Measurements from ENCODE around the gene UNC13C. TPM values are rescaled to one million over a fixed set of nuclear protein-coding genes. Genes with fewer than 3 reads are reported as not detected.

The UNC13C gene
- polyA plus RNA-seq, 1 of the 3 experiments (the other 2 are of a cell fraction), result not detected

DNA sequence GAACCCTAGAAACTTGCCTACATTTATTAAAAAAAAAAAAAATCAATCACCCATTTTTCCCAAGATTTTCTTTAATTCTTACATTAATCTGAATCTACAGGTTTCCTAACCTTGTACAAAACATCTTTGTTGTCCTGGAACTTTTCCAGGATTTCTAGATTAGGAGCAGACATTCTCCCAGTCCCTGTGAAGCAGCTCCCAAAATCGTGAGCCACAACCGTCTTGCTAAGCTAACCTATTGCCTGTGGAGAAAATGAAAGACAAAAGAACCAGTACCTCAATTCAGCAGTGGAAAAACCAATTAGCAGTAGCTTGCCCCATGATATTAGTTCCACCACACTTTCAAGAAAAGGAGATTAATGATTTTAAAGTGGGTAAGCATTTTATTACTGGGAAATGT lies 522.1 kb downstream of the UNC13C start:
- H3K4me1 ChIP-seq (ENCODE audit: control insufficient read depth in 1 of 2, insufficient read depth in 2 of 2, low read depth in 1 of 2, low read length in 1 of 2), result no peaks in the 10 kb centered on the region
- H3K4me3 ChIP-seq (ENCODE audit: low read depth in 2 of 2, low read length in 1 of 2), result no peak overlapping the region
- no peaks in the 10 kb centered on the region for H3K9me2 ChIP-seq
- H2AFZ ChIP-seq (ENCODE audit: low read depth), result no peak overlapping the region
- H3K4me2 ChIP-seq, result no peak overlapping the region
- ChIA-PET POLR2A (no interaction called here), CTCF (no interaction called here)
- no peaks in the 10 kb centered on the region for H3K79me2 ChIP-seq (ENCODE audit: insufficient read depth)
- no peak overlapping the region for H3K27ac ChIP-seq (ENCODE audit: low read depth in 2 of 2, low read length in 1 of 2)
- no peaks in the 10 kb centered on the region for H3K9me3 ChIP-seq
- H4K20me1 ChIP-seq (ENCODE audit: insufficient read depth), result no peaks in the 10 kb centered on the region
- H3K9ac ChIP-seq, result no peak overlapping the region
- H3K36me3 ChIP-seq (replicated peaks in 1 of 2; ENCODE audit: control insufficient read depth in 1 of 2, insufficient read depth in 2 of 2, low read length in 1 of 2), result no peaks in the 10 kb centered on the region
- TF ChIP-seq, protein P1, sequence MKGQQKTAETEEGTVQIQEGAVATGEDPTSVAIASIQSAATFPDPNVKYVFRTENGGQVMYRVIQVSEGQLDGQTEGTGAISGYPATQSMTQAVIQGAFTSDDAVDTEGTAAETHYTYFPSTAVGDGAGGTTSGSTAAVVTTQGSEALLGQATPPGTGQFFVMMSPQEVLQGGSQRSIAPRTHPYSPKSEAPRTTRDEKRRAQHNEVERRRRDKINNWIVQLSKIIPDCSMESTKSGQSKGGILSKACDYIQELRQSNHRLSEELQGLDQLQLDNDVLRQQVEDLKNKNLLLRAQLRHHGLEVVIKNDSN (IDR thresholded peaks at IDR 0.05; ENCODE audit: borderline replicate concordance, low read depth), result no peak
- TF ChIP-seq CHD2 (IDR thresholded peaks at IDR 0.05; ENCODE audit: low read length, partially characterized antibody) (no peak), JUND (IDR thresholded peaks at IDR 0.05) (no peak), RAD21 (IDR thresholded peaks at IDR 0.05; ENCODE audit: low read length) (no peak), RXRA (IDR thresholded peaks at IDR 0.05; ENCODE audit: borderline replicate concordance, low read depth) (no peak), RCOR1 (IDR thresholded peaks at IDR 0.05; ENCODE audit: low read length) (no peak), SMC3 (IDR thresholded peaks at IDR 0.05; ENCODE audit: low read depth, low read length) (no peak), NRF1 (IDR thresholded peaks at IDR 0.05; ENCODE audit: low read depth, low read length) (no peak)
- TF ChIP-seq, protein P2, sequence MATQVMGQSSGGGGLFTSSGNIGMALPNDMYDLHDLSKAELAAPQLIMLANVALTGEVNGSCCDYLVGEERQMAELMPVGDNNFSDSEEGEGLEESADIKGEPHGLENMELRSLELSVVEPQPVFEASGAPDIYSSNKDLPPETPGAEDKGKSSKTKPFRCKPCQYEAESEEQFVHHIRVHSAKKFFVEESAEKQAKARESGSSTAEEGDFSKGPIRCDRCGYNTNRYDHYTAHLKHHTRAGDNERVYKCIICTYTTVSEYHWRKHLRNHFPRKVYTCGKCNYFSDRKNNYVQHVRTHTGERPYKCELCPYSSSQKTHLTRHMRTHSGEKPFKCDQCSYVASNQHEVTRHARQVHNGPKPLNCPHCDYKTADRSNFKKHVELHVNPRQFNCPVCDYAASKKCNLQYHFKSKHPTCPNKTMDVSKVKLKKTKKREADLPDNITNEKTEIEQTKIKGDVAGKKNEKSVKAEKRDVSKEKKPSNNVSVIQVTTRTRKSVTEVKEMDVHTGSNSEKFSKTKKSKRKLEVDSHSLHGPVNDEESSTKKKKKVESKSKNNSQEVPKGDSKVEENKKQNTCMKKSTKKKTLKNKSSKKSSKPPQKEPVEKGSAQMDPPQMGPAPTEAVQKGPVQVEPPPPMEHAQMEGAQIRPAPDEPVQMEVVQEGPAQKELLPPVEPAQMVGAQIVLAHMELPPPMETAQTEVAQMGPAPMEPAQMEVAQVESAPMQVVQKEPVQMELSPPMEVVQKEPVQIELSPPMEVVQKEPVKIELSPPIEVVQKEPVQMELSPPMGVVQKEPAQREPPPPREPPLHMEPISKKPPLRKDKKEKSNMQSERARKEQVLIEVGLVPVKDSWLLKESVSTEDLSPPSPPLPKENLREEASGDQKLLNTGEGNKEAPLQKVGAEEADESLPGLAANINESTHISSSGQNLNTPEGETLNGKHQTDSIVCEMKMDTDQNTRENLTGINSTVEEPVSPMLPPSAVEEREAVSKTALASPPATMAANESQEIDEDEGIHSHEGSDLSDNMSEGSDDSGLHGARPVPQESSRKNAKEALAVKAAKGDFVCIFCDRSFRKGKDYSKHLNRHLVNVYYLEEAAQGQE (IDR thresholded peaks at IDR 0.05; ENCODE audit: low read depth, low read length), result no peak
- TF ChIP-seq, protein P3, sequence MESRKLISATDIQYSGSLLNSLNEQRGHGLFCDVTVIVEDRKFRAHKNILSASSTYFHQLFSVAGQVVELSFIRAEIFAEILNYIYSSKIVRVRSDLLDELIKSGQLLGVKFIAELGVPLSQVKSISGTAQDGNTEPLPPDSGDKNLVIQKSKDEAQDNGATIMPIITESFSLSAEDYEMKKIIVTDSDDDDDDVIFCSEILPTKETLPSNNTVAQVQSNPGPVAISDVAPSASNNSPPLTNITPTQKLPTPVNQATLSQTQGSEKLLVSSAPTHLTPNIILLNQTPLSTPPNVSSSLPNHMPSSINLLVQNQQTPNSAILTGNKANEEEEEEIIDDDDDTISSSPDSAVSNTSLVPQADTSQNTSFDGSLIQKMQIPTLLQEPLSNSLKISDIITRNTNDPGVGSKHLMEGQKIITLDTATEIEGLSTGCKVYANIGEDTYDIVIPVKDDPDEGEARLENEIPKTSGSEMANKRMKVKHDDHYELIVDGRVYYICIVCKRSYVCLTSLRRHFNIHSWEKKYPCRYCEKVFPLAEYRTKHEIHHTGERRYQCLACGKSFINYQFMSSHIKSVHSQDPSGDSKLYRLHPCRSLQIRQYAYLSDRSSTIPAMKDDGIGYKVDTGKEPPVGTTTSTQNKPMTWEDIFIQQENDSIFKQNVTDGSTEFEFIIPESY (IDR thresholded peaks at IDR 0.05; ENCODE audit: borderline replicate concordance, low read depth), result no peak
- no peak for DNase-seq
- WGBS (ENCODE audit: low lambda C conversion rate), result 0% methylated on average over 2 of the region's 2 CpGs
- H3F3A ChIP-seq (replicated peaks; ENCODE audit: insufficient read depth), result no peaks in the 10 kb centered on the region
- H3K27me3 ChIP-seq (ENCODE audit: insufficient read depth), result no peaks in the 10 kb centered on the region

DNA sequence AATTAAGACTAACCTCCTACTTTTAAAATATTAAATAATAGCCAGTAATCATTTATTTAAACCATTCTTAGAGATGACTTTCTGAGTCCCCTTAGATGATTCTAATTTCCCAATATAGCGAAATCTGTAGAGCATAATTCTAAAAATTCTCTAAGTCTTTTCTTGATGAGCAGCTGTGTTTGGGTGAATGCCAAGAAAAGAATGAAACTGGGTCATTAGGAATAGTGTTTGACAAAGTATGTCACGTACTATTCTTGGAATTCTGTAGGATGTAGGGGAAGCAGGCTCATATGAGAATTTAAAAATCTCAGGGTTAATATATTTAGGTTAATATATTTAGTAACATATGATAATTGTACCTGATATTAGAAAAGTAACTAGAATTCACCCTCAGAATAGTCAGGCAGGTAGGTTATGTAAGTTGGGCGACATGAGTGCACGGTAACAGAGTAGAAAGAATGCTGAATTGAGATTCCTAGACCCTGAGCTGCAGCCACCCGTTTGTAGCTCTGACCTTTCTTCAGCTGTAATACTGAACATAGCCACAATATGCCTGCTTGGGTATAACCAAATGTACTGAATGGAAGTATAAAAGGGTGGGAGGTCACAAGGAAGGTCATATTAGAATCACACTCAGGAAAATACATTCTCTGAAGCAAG lies 524.3 kb downstream of the UNC13C start:
- H3K4me3 ChIP-seq (ENCODE audit: low read depth in 2 of 2, low read length in 1 of 2), result no peak overlapping the region
- H3K9me3 ChIP-seq, result no peaks in the 10 kb centered on the region
- H3F3A ChIP-seq (replicated peaks; ENCODE audit: insufficient read depth), result no peaks in the 10 kb centered on the region
- no peaks in the 10 kb centered on the region for H3K36me3 ChIP-seq (replicated peaks in 1 of 2; ENCODE audit: control insufficient read depth in 1 of 2, insufficient read depth in 2 of 2, low read length in 1 of 2)
- no peaks in the 10 kb centered on the region for H3K9me2 ChIP-seq
- ChIA-PET CTCF (no interaction called here), POLR2A (no interaction called here)
- no peak overlapping the region for H2AFZ ChIP-seq (ENCODE audit: low read depth)
- H3K4me2 ChIP-seq, result no peak overlapping the region
- no peaks in the 10 kb centered on the region for H3K79me2 ChIP-seq (ENCODE audit: insufficient read depth)
- no peaks in the 10 kb centered on the region for H4K20me1 ChIP-seq (ENCODE audit: insufficient read depth)
- no peak overlapping the region for H3K9ac ChIP-seq
- no peaks in the 10 kb centered on the region for H3K4me1 ChIP-seq (ENCODE audit: control insufficient read depth in 1 of 2, insufficient read depth in 2 of 2, low read depth in 1 of 2, low read length in 1 of 2)
- no peaks in the 10 kb centered on the region for H3K27me3 ChIP-seq (ENCODE audit: insufficient read depth)
- no peak for DNase-seq
- 1% methylated on average over 5 of the region's 5 CpGs for WGBS (ENCODE audit: low lambda C conversion rate)
- no peak overlapping the region for H3K27ac ChIP-seq (ENCODE audit: low read depth in 2 of 2, low read length in 1 of 2)
- TF ChIP-seq NFIC (IDR thresholded peaks at IDR 0.05; ENCODE audit: borderline replicate concordance) (no peak), TCF12 (IDR thresholded peaks at IDR 0.05) (no peak), GABPA (IDR thresholded peaks at IDR 0.05; ENCODE audit: low read depth) (no peak), SMC3 (IDR thresholded peaks at IDR 0.05; ENCODE audit: low read depth, low read length) (no peak)
- TF ChIP-seq, protein P3 (IDR thresholded peaks at IDR 0.05; ENCODE audit: borderline replicate concordance, low read depth), result no peak
- TF ChIP-seq, protein P4, sequence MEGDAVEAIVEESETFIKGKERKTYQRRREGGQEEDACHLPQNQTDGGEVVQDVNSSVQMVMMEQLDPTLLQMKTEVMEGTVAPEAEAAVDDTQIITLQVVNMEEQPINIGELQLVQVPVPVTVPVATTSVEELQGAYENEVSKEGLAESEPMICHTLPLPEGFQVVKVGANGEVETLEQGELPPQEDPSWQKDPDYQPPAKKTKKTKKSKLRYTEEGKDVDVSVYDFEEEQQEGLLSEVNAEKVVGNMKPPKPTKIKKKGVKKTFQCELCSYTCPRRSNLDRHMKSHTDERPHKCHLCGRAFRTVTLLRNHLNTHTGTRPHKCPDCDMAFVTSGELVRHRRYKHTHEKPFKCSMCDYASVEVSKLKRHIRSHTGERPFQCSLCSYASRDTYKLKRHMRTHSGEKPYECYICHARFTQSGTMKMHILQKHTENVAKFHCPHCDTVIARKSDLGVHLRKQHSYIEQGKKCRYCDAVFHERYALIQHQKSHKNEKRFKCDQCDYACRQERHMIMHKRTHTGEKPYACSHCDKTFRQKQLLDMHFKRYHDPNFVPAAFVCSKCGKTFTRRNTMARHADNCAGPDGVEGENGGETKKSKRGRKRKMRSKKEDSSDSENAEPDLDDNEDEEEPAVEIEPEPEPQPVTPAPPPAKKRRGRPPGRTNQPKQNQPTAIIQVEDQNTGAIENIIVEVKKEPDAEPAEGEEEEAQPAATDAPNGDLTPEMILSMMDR (IDR thresholded peaks at IDR 0.05), result no peak
- TF ChIP-seq, protein P1 (IDR thresholded peaks at IDR 0.05; ENCODE audit: borderline replicate concordance, low read depth), result no peak
- TF ChIP-seq, protein P5, sequence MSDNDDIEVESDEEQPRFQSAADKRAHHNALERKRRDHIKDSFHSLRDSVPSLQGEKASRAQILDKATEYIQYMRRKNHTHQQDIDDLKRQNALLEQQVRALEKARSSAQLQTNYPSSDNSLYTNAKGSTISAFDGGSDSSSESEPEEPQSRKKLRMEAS (IDR thresholded peaks at IDR 0.05; ENCODE audit: low read depth), result no peak
